LNCAP (cell line): ENCODE results near the gene ADAMTS9.

ENCODE experiments used
- CTCF ChIP-seq: fragments of 450-650 bp; IDR thresholded peaks from 2 replicates; pipeline ENCODE4 v1.5.1; 2017; ENCODE audit warnings: mild to moderate bottlenecking

Gene ADAMTS9

DNA sequence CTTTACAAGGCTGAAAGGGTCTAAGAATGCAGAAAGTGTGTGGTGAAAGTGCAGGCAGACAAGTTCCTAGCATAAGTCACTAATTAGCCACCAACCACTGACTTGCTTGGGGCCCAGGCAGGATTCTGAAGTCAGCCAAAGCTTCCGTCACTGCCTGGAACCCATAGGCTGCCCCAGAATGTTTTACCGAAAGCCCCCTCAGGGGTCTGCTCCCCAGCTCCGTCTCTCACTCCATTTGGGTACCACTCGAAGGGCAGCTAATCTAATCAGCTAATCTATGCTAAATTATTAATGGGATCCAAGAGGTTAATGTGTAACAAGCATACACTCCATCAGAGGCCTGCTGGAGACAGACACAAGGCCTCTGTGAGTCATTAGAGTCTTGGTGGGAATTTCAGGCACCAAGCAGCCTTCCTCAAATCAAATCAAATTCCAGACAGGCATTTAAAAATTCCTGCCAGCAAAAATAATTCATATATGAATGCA, 13.2 kb downstream of the ADAMTS9 start:
- no peak for TF ChIP-seq CTCF

GRCh38 chr3:64673159-64673715, 14.6 kb downstream of the ADAMTS9 start:
- TF ChIP-seq CTCF = no peak

DNA sequence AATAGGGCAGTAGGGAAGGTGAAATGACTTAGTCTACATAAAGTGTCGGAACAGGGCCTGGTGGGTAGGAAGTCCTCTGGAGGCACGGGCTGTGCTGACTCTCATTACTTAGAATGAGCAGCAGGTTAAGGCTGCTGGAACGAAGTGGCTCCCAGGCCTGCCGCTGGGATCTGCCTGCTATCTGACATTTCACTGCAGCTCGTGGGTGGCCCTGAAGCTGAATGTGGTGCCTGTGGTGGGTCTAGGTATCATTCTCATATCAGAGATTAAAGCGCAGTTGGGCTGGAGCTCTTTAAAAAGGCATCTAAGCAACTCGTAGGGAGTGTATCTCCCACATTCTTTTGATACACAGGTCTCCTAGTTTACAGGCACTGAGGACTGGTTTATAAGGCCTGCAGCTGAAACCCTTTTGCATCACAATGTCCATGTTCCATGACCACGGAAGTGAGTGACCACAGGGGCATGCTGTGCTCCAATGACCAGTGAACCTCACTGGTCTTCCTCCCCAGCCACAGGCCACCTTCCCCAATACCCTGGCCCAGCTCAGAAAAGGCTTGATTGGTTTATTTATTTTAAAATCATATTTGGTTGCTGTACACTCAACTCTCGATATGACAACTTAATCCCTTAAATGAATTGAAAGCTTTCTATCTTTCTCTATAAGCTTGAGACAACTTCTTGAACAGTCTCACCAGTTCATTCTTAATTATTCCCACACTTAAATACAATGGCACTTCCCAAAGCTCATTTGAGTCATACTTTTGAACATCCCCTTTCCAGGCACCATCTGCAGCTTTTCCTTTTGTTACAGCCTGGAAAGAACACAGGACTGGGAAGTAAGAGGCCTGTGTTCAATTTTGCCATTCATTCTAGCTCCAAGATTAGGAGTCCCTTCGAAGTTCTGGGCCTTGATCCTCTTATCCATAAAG, 19.0 kb downstream of the ADAMTS9 start:
- no peak for TF ChIP-seq CTCF

- TF ChIP-seq CTCF = no peak
These were observed 19.8 kb downstream of the ADAMTS9 start for GRCh38 chr3:64667887-64668581.

DNA sequence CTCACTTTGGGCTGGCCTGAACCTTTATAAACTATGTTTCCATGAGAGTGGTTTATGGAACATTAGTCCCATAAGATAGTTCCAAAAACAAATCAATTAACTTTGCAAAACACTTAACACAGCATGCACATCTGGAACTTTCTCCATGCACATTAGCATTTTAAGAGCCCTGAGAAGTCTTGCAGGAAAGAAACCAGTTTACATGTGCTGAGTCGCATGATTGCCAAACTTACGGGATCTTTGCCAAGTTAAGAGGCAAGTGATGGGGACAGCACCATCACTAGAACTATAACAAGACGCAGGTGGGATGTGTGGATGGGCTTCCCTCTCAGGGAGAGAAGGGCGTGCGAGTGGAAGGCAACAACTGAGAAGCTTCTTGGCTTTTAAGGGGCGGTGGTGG, 20.7 kb downstream of the ADAMTS9 start:
- TF ChIP-seq CTCF = no peak

GRCh38 chr3:64666171-64666588, 21.6 kb downstream of the ADAMTS9 start:
- TF ChIP-seq CTCF = no peak

- TF ChIP-seq CTCF = no peak
These were observed 23.4 kb downstream of the ADAMTS9 start for GRCh38 chr3:64664397-64664796.
